IMR-90 (cell line): ENCODE measurements around the gene TBC1D3H. TPM values are rescaled to one million over a fixed set of nuclear protein-coding genes. Genes with fewer than 3 reads are reported as not detected.
"Not testable (repeated sequence)": the region's sequence is repeated elsewhere in the genome, so short reads cannot be mapped to it uniquely, and the experiment has no call there.

Experiments used
- ATAC-seq: fragments of 200-7000 bp; cut with Tn5 transposase; 2 replicates; pipeline ENCODE4 v1.9.1; 2020; ENCODE audit warnings: low read depth, mild to moderate bottlenecking, moderate library complexity
- BruUV-seq: library from RNA; stranded (reverse); fragments of 400-500 nt; replicated peaks from 2 replicates; lab custom pipeline; 2021; lab: Mats Ljungman, UMichigan
- CTCF ChIA-PET: fragments of 300-600 bp; formaldehyde crosslinking; extraction: SDS; loops from one replicate; lab custom pipeline; 2021; ENCODE audit warnings: antibody characterized with exemption; lab: Yijun Ruan, JAX
- POLR2A ChIA-PET: fragments of 300-600 bp; sonication (Branson Sonifier 250); formaldehyde crosslinking; loops from one replicate; lab custom pipeline; 2022; ENCODE audit warnings: antibody characterized with exemption; ENCODE audit not compliant: unreplicated experiment; lab: Charles Lee
- DNase-seq: peaks from one replicate; pipeline ENCODE4 v3.0.0; 2013
- H2AFZ ChIP-seq: replicated peaks from 2 replicates; pipeline ENCODE3; 2013; ENCODE audit warnings: low read length, mild to moderate bottlenecking; ENCODE audit not compliant: poor library complexity
- H2AK5ac ChIP-seq: 2 replicates; pipeline ENCODE4 v1.6.1; 2013; ENCODE audit warnings: low read depth, low read length, inconsistent platforms
- H2AK9ac ChIP-seq: replicated peaks from 2 replicates; pipeline ENCODE3; 2013; ENCODE audit warnings: mild to moderate bottlenecking, low read depth, low read length, moderate library complexity; ENCODE audit not compliant: poor library complexity
- H2BK120ac ChIP-seq: 2 replicates; pipeline ENCODE4 v1.6.1; 2013; ENCODE audit warnings: low read depth, low read length, inconsistent platforms
- H2BK15ac ChIP-seq: 3 replicates; pipeline ENCODE4 v1.6.1; 2013; ENCODE audit warnings: low read depth, low read length, inconsistent platforms
- H2BK20ac ChIP-seq: 2 replicates; pipeline ENCODE4 v1.6.1; 2013; ENCODE audit warnings: low read depth, mild to moderate bottlenecking, inconsistent platforms, low read length, moderate library complexity
- H2BK5ac ChIP-seq: 2 replicates; pipeline ENCODE4 v1.6.1; 2013; ENCODE audit warnings: mild to moderate bottlenecking, low read depth, low read length, inconsistent platforms; ENCODE audit not compliant: poor library complexity, severe bottlenecking
- H3K14ac ChIP-seq: replicated peaks from 2 replicates; pipeline ENCODE4 v1.6.1; 2013; ENCODE audit warnings: low read depth, low read length, inconsistent platforms
- H3K18ac ChIP-seq: 2 replicates; pipeline ENCODE4 v1.6.1; 2013; ENCODE audit warnings: low read depth, low read length, control low read depth
- H3K23ac ChIP-seq: 2 replicates; pipeline ENCODE4 v1.6.1; 2013; ENCODE audit warnings: low read depth, low read length, inconsistent platforms
- H3K27ac ChIP-seq: 2 replicates; pipeline ENCODE4 v1.5.1; 2013; ENCODE audit warnings: mild to moderate bottlenecking, control low read depth, low read length; ENCODE audit not compliant: insufficient read depth
- H3K27me3 ChIP-seq: 2 replicates; pipeline ENCODE4 v1.6.1; 2013; ENCODE audit warnings: low read length; ENCODE audit not compliant: control insufficient read depth, insufficient read depth
- H3K36me3 ChIP-seq: 2 replicates; pipeline ENCODE4 v1.6.1; 2013; ENCODE audit warnings: low read length, mixed read lengths; ENCODE audit not compliant: control insufficient read depth, insufficient read depth
- H3K4ac ChIP-seq: 2 replicates; pipeline ENCODE4 v1.6.1; 2013; ENCODE audit warnings: low read depth, low read length, inconsistent platforms
- H3K4me1 ChIP-seq: 2 replicates; pipeline ENCODE4 v1.6.1; 2013; ENCODE audit warnings: low read length, mixed read lengths; ENCODE audit not compliant: control insufficient read depth, insufficient read depth
- H3K4me2 ChIP-seq: 2 replicates; pipeline ENCODE4 v1.6.1; 2013; ENCODE audit warnings: low read depth, mild to moderate bottlenecking, control low read depth, low read length, moderate library complexity
- H3K4me3 ChIP-seq: 2 replicates; pipeline ENCODE4 v1.5.1; 2013; ENCODE audit warnings: low read depth, mild to moderate bottlenecking, control low read depth, low read length, moderate library complexity; ENCODE audit not compliant: insufficient read depth
- H3K56ac ChIP-seq: 2 replicates; pipeline ENCODE4 v1.6.1; 2013; ENCODE audit warnings: low read length, inconsistent platforms; ENCODE audit not compliant: insufficient read depth; ENCODE audit errors: extremely low read depth
- H3K79me1 ChIP-seq, 2 experiments: 2 replicates each; pipeline ENCODE4 v1.6.1; 2013; ENCODE audit warnings: low read length in 2 of 2, inconsistent platforms in 1 of 2, low read depth in 1 of 2
- H3K9ac ChIP-seq: 2 replicates; pipeline ENCODE4 v1.6.1; 2013; ENCODE audit warnings: low read depth, low read length, control low read depth
- H3K9me1 ChIP-seq: 2 replicates; pipeline ENCODE4 v1.6.1; 2013; ENCODE audit warnings: low read length, inconsistent platforms; ENCODE audit not compliant: insufficient read depth
- H3K9me3 ChIP-seq: 2 replicates; pipeline ENCODE4 v1.6.1; 2013; ENCODE audit warnings: low read length; ENCODE audit not compliant: control insufficient read depth, insufficient read depth
- H4K20me1 ChIP-seq: 2 replicates; pipeline ENCODE4 v1.6.1; 2013; ENCODE audit warnings: low read length, inconsistent platforms; ENCODE audit not compliant: insufficient read depth
- H4K5ac ChIP-seq: 2 replicates; pipeline ENCODE4 v1.6.1; 2013; ENCODE audit warnings: mild to moderate bottlenecking, low read depth, low read length, control low read depth
- H4K8ac ChIP-seq, 2 experiments: 2 replicates each; pipeline ENCODE4 v1.6.1; 2013; ENCODE audit warnings: low read depth in 2 of 2, low read length in 2 of 2, control low read depth in 1 of 2, inconsistent platforms in 1 of 2
- H4K91ac ChIP-seq: 2 replicates; pipeline ENCODE4 v1.6.1; 2013; ENCODE audit warnings: low read depth, low read length, inconsistent platforms; ENCODE audit not compliant: insufficient read depth
- WGBS, 2 experiments: methylation state at CpG; one replicate each; pipeline versions ENCODE4 v1.1.5 to v1.1.7; 2013; ENCODE audit warnings: missing lambda C conversion rate in 2 of 2; ENCODE audit not compliant: insufficient read length in 1 of 2; ENCODE audit errors: extremely low coverage in 2 of 2; 5-methylcytosine and 5-hydroxymethylcytosine counted together
- dilution Hi-C: fragments of 300-500 bp; cut with HindIII; formaldehyde crosslinking; loops from one replicate; pipeline ENCODE4 v1.14.3; 2018; ENCODE audit warnings: low sequenced_read_pairs; ENCODE audit not compliant: unreplicated experiment
- in situ Hi-C: fragments of 300-500 bp; cut with MboI; formaldehyde crosslinking; loops from 3 replicates; pipeline ENCODE4 v1.14.3; 2019; ENCODE audit warnings: low sequenced_read_pairs, inconsistent platforms, mixed read lengths
- intact Hi-C: fragments of 100-400 bp; cut with micrococcal nuclease; formaldehyde crosslinking; loops from 2 replicates; pipeline ENCODE4 v1.10.0; 2022
- polyA plus RNA-seq, 3 experiments: library from polyadenylated mRNA; depleted of rRNA; stranded (reverse); fragments of >200 nt; gene quantifications; 2 replicates each; pipeline ENCODE4 v1.2.3, GENCODE V29; 2012; ENCODE audit warnings: low replicate concordance in 1 of 3
- total RNA-seq: library from RNA; depleted of rRNA; stranded (reverse); fragments of >200 nt; gene quantifications from 2 replicates; pipeline ENCODE4 v1.2.3, GENCODE V29; 2012

Gene TBC1D3H
- total and polyA plus RNA-seq, 2 of the 4 experiments (the other 2 are of a cell fraction) = not detected

DNA sequence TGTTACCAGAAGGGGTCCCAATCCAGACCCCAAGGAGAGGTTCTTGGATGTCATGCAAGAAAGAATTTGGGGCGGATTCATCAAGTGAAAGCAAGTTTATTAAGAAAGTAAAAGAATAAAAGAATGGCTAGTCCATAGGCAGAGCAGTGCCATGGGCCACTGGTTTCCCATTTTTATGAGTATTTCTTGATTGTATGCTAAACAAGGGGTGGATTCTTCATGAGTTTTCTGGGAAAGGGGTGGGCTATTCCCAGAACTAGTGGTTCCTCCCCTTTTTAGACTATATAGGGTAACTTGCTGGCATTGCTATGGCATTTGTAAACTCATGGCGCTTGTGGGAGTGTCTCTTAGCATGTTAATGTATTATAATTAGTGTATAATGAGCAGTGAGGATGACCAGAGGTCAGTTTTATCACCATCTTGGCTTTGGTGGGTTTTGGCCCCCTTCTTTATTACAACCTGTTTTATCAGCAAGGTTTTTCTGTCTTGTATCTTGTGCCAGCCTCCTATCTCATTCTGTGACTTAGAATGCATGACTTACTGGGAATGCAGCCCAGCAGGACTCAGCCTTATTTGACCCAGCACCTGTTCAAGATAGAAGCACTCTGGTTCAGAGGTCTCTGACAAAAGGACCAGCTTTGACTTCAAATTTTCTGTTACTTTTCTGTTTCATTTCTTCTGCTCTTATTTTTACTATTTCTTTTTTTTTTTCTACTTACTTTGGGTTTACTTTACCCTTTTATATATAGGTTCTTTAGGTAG, 27.1 kb upstream of the TBC1D3H start:
- H3K27ac ChIP-seq, H3K36me3 ChIP-seq, H3K18ac ChIP-seq, H2BK20ac ChIP-seq, H2AK5ac ChIP-seq, H4K20me1 ChIP-seq, in situ Hi-C loops, H3K14ac ChIP-seq, H2BK120ac ChIP-seq, CTCF ChIA-PET, H4K91ac ChIP-seq, H3K27me3 ChIP-seq, DNase-seq, H3K56ac ChIP-seq, H3K79me1 ChIP-seq, H2AK9ac ChIP-seq, H3K23ac ChIP-seq, H3K9me3 ChIP-seq, H3K4me2 ChIP-seq, ATAC-seq, H4K8ac ChIP-seq, dilution Hi-C loops, BruUV-seq, POLR2A ChIA-PET, H2BK15ac ChIP-seq, H2AFZ ChIP-seq, H3K4me3 ChIP-seq, H3K9ac ChIP-seq, intact Hi-C loops, H3K9me1 ChIP-seq, H2BK5ac ChIP-seq, H3K4ac ChIP-seq, H3K4me1 ChIP-seq, H4K5ac ChIP-seq: not testable (repeated sequence)
- WGBS, 2 experiments = no CpG with 5 or more reads among the region's 2 CpGs

DNA sequence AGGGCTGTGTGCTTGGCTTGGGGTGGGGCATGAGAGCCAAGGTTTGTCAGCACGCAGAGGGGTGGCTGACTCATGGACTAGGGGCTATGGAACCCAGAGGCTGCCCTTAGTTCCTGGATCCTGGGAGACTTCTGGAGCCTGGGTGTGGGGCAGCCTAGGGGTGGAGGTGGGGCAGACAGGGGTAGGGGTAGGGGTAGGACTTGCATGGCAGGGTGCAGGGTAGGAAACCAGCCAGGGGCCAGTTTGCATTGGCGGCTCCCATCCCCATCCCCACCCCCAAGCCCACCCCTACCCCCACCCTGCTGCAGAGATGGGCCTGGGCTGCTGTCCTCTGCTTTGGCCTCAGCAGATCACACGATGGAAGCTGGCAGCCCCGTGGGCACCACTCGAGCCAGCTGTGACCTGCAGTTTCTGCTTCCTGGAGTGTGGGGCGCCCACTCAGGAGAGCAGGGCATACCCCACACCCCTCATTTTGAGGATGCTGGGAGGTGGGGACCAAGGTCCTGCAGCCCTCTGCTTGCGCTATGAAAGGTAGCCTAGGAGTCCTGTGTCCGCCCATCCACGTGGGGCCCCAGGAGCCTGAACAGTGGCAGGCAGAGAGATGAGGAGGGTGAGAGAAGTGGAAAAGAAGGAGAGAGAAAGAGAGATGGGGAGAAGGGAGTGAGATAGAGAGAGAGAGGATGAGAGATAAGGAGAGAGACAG, 2.9 kb upstream of the TBC1D3H start:
- H4K20me1 ChIP-seq, H2BK120ac ChIP-seq, H3K27me3 ChIP-seq, dilution Hi-C loops, BruUV-seq, H3K9me1 ChIP-seq, H2BK15ac ChIP-seq, H2BK5ac ChIP-seq, H2AK5ac ChIP-seq, H2BK20ac ChIP-seq, H3K36me3 ChIP-seq, H3K9ac ChIP-seq, ATAC-seq, CTCF ChIA-PET, H2AFZ ChIP-seq, in situ Hi-C loops, H4K91ac ChIP-seq, POLR2A ChIA-PET, H3K18ac ChIP-seq, H3K23ac ChIP-seq, H2AK9ac ChIP-seq, H3K27ac ChIP-seq, H4K5ac ChIP-seq, H3K4ac ChIP-seq, DNase-seq, H3K4me3 ChIP-seq, H3K56ac ChIP-seq, H3K79me1 ChIP-seq, H3K9me3 ChIP-seq, intact Hi-C loops, H3K14ac ChIP-seq, H4K8ac ChIP-seq, H3K4me1 ChIP-seq, H3K4me2 ChIP-seq: not testable (repeated sequence)
- no CpG with 5 or more reads among the region's 9 CpGs for WGBS, 2 experiments
